H9 (cell line): Measurements from ENCODE around the gene BOLA3. TPM values are rescaled to one million over a fixed set of nuclear protein-coding genes. Genes with fewer than 3 reads are reported as not detected.

Experiments used
- DNase-seq: peaks from one replicate; pipeline ENCODE4 v3.0.0-alpha.2; 2017
- H2AFZ ChIP-seq: one replicate; pipeline ENCODE4 v1.6.1; 2013; ENCODE audit warnings: mild to moderate bottlenecking, low read length, control low read depth, moderate library complexity
- H2AK5ac ChIP-seq: 2 replicates; pipeline ENCODE4 v1.6.1; 2013; ENCODE audit warnings: low read length, control low read depth, mixed read lengths; ENCODE audit not compliant: insufficient read length
- H2BK120ac ChIP-seq: one replicate; pipeline ENCODE4 v1.6.1; 2013; ENCODE audit warnings: low read depth, mild to moderate bottlenecking, low read length, control low read depth, inconsistent platforms; ENCODE audit not compliant: poor library complexity, severe bottlenecking
- H2BK12ac ChIP-seq: 2 replicates; pipeline ENCODE4 v1.6.1; 2013; ENCODE audit warnings: low read length, control low read depth, mixed read lengths, low read depth; ENCODE audit not compliant: insufficient read length
- H2BK15ac ChIP-seq: 2 replicates; pipeline ENCODE4 v1.6.1; 2013; ENCODE audit warnings: low read depth, low read length, control low read depth
- H2BK20ac ChIP-seq: one replicate; pipeline ENCODE4 v1.6.1; 2013; ENCODE audit warnings: low read depth, mild to moderate bottlenecking, low read length, control low read depth, inconsistent platforms; ENCODE audit not compliant: poor library complexity, severe bottlenecking
- H2BK5ac ChIP-seq: 2 replicates; pipeline ENCODE4 v1.6.1; 2013; ENCODE audit warnings: low read length, control low read depth, mixed read lengths; ENCODE audit not compliant: insufficient read length
- H3K14ac ChIP-seq: 2 replicates; pipeline ENCODE4 v1.6.1; 2013; ENCODE audit warnings: low read length, control low read depth; ENCODE audit not compliant: insufficient read depth
- H3K18ac ChIP-seq: 2 replicates; pipeline ENCODE4 v1.6.1; 2013; ENCODE audit warnings: low read depth, mild to moderate bottlenecking, mixed read lengths, low read length, control low read depth; ENCODE audit not compliant: insufficient read length
- H3K23ac ChIP-seq: 2 replicates; pipeline ENCODE4 v1.6.1; 2013; ENCODE audit warnings: low read length, control low read depth, mixed read lengths, low read depth; ENCODE audit not compliant: insufficient read length
- H3K23me2 ChIP-seq: 2 replicates; pipeline ENCODE4 v1.6.1; 2013; ENCODE audit warnings: low read depth, mild to moderate bottlenecking, mixed read lengths, low read length, control low read depth; ENCODE audit not compliant: insufficient read length, poor library complexity, severe bottlenecking
- H3K27ac ChIP-seq: 2 replicates; pipeline ENCODE4 v1.5.1; 2013; ENCODE audit warnings: low read length, control low read depth, mixed read lengths, low read depth; ENCODE audit not compliant: insufficient read length
- H3K27me3 ChIP-seq: 2 replicates; pipeline ENCODE4 v1.6.1; 2013; ENCODE audit warnings: low read length, control low read depth, inconsistent platforms; ENCODE audit not compliant: insufficient read depth
- H3K4ac ChIP-seq: 2 replicates; pipeline ENCODE4 v1.6.1; 2013; ENCODE audit warnings: low read depth, mild to moderate bottlenecking, control low read depth, inconsistent platforms, low read length, moderate library complexity
- H3K4me1 ChIP-seq: 2 replicates; pipeline ENCODE4 v1.6.1; 2013; ENCODE audit warnings: low read length, control low read depth, inconsistent platforms; ENCODE audit not compliant: insufficient read depth
- H3K4me2 ChIP-seq: 2 replicates; pipeline ENCODE4 v1.6.1; 2013; ENCODE audit warnings: low read length, control low read depth, mixed read lengths; ENCODE audit not compliant: insufficient read length, insufficient read depth
- H3K56ac ChIP-seq: 2 replicates; pipeline ENCODE4 v1.6.1; 2013; ENCODE audit warnings: low read depth, mild to moderate bottlenecking, mixed read lengths, low read length, control low read depth; ENCODE audit not compliant: insufficient read length
- H3K79me1 ChIP-seq: 2 replicates; pipeline ENCODE4 v1.6.1; 2013; ENCODE audit warnings: low read depth, mild to moderate bottlenecking, moderate library complexity, low read length, control low read depth, inconsistent platforms; ENCODE audit not compliant: insufficient read depth, poor library complexity, severe bottlenecking
- H3K79me2 ChIP-seq: 2 replicates; pipeline ENCODE4 v1.6.1; 2013; ENCODE audit warnings: low read length, control low read depth, inconsistent platforms; ENCODE audit not compliant: insufficient read depth
- H3K9ac ChIP-seq: 2 replicates; pipeline ENCODE4 v1.6.1; 2013; ENCODE audit warnings: low read length, control low read depth, mixed read lengths; ENCODE audit not compliant: insufficient read length; ENCODE audit errors: extremely low read depth
- H3K9me3 ChIP-seq: one replicate; pipeline ENCODE4 v1.6.1; 2013; ENCODE audit warnings: low read depth, low read length, inconsistent platforms; ENCODE audit not compliant: control insufficient read depth
- H3T11ph ChIP-seq: one replicate; pipeline ENCODE4 v1.6.1; 2013; ENCODE audit warnings: mild to moderate bottlenecking, low read length, control low read depth, inconsistent platforms
- H4K20me1 ChIP-seq: one replicate; pipeline ENCODE4 v1.6.1; 2013; ENCODE audit not compliant: control insufficient read depth, insufficient read length, insufficient read depth
- H4K5ac ChIP-seq: 2 replicates; pipeline ENCODE4 v1.6.1; 2013; ENCODE audit warnings: low read depth, mild to moderate bottlenecking, mixed read lengths, low read length, control low read depth; ENCODE audit not compliant: insufficient read length
- H4K8ac ChIP-seq: replicated peaks from 2 replicates; pipeline ENCODE4 v1.6.1; 2013; ENCODE audit warnings: low read length, control low read depth, mixed read lengths, low read depth; ENCODE audit not compliant: insufficient read length
- H4K91ac ChIP-seq: 2 replicates; pipeline ENCODE4 v1.6.1; 2013; ENCODE audit warnings: low read depth, mild to moderate bottlenecking, moderate library complexity, mixed read lengths, low read length, control low read depth; ENCODE audit not compliant: insufficient read length
- H3K27ac Mint-ChIP-seq, 3 experiments: 2 replicates in 2 of 3; 3 replicates in 1 of 3; pipeline ENCODE4 v1.8.0; 2020 to 2021; ENCODE audit warnings: mixed read lengths in 3 of 3, mild to moderate bottlenecking in 1 of 3, moderate library complexity in 1 of 3
- H3K27me3 Mint-ChIP-seq: 2 replicates; pipeline ENCODE4 v1.8.0; 2021; ENCODE audit warnings: low read depth, mild to moderate bottlenecking, moderate library complexity, mixed read lengths
- H3K36me3 Mint-ChIP-seq, 3 experiments: 2 replicates in 2 of 3; 3 replicates in 1 of 3; pipeline ENCODE4 v1.8.0; 2020 to 2021; ENCODE audit warnings: low read depth in 3 of 3, mixed read lengths in 3 of 3; ENCODE audit not compliant: insufficient read depth in 1 of 3
- H3K4me1 Mint-ChIP-seq, 2 experiments: 2 replicates each; pipeline ENCODE4 v1.8.0; 2020; ENCODE audit warnings: mixed read lengths in 2 of 2
- H3K4me3 Mint-ChIP-seq, 2 experiments: 2 replicates in 1 of 2; 3 replicates in 1 of 2; pipeline ENCODE4 v1.8.0; 2020 to 2021; ENCODE audit warnings: mild to moderate bottlenecking in 2 of 2, mixed read lengths in 2 of 2, moderate library complexity in 1 of 2
- H3K9me3 Mint-ChIP-seq, 2 experiments: 2 replicates in 1 of 2; 3 replicates in 1 of 2; pipeline ENCODE4 v1.8.0; 2020; ENCODE audit warnings: mild to moderate bottlenecking in 2 of 2, mixed read lengths in 2 of 2, moderate library complexity in 1 of 2
- CTCF ChIP-seq: fragments of 200-600 bp; sonication (generic); conservative IDR thresholded peaks from 3 replicates; pipeline ENCODE4 v1.8.0; 2021; ENCODE audit warnings: antibody characterized with exemption, mild to moderate bottlenecking
- WGBS: extraction: QIAGEN DNeasy Blood & Tissue Kit; methylation state at CpG from one replicate; pipeline ENCODE4 v1.1.7; 2013; ENCODE audit warnings: missing lambda C conversion rate, low lambda C conversion rate, mixed read lengths; ENCODE audit not compliant: insufficient read length; ENCODE audit errors: extremely low coverage; 5-methylcytosine and 5-hydroxymethylcytosine counted together
- total RNA-seq: library from RNA; stranded (reverse); gene quantifications from 2 replicates; pipeline ENCODE4 v1.2.1, GENCODE V29; 2021

The BOLA3 gene
- total RNA-seq, 1 experiment from 2014 or later, result 45.0 TPM

- H3K18ac ChIP-seq, result no peak overlapping the region
- no peak overlapping the region for H3K27ac Mint-ChIP-seq
- no peak for TF ChIP-seq CTCF
- H3K4me3 Mint-ChIP-seq, result no peak overlapping the region
- H4K8ac ChIP-seq, result no peak overlapping the region
- no peaks in the 10 kb centered on the region for H3K79me1 ChIP-seq
- WGBS, result no CpG with 5 or more reads among the region's 2 CpGs
- no peak overlapping the region for H4K5ac ChIP-seq
- H4K91ac ChIP-seq, result no peak overlapping the region
- no peaks in the 10 kb centered on the region for H3K27me3 Mint-ChIP-seq
- peaks cover 7 to 10% of the 10 kb centered on the region in 2 experiments for H3K4me1 Mint-ChIP-seq
- H3K9ac ChIP-seq, result no peak overlapping the region
- H2BK120ac ChIP-seq, result no peak overlapping the region
- no peak overlapping the region for H2BK20ac ChIP-seq
- H3K4ac ChIP-seq, result no peak overlapping the region
- H3K23me2 ChIP-seq, result no peaks in the 10 kb centered on the region
- no peak overlapping the region for H3K27ac ChIP-seq
- H3K79me2 ChIP-seq, result no peaks in the 10 kb centered on the region
- H2AFZ ChIP-seq, result no peak overlapping the region
- peaks cover 25 to 59% (median 52%) of the 10 kb centered on the region in 3 experiments; a peak in 6 of 7 replicates for H3K36me3 Mint-ChIP-seq
- no peaks in the 10 kb centered on the region for H3K9me3 ChIP-seq
- no peak overlapping the region for H2BK15ac ChIP-seq
- no peak overlapping the region for H2AK5ac ChIP-seq
- no peak overlapping the region for H2BK12ac ChIP-seq
- no peaks in the 10 kb centered on the region for H4K20me1 ChIP-seq
- peak; percentile 4 for DNase-seq
- no peak overlapping the region for H2BK5ac ChIP-seq
- no peak overlapping the region for H3T11ph ChIP-seq
- H3K23ac ChIP-seq, result no peak overlapping the region
- H3K9me3 Mint-ChIP-seq, result no peaks in the 10 kb centered on the region; a peak in 1 of 5 replicates
- H3K27me3 ChIP-seq, result no peaks in the 10 kb centered on the region
- H3K56ac ChIP-seq, result no peak overlapping the region
- no peaks in the 10 kb centered on the region for H3K4me1 ChIP-seq
- no peak overlapping the region for H3K4me2 ChIP-seq
- no peak overlapping the region for H3K14ac ChIP-seq
Measured at GRCh38 chr2:74096052-74096451, 51.7 kb downstream of the BOLA3 start.
